ENCODE measurements around the gene GRN. TPM values are rescaled to one million over a fixed set of nuclear protein-coding genes. Genes with fewer than 3 reads are reported as not detected.

The GRN gene
- total RNA-seq, 1 experiment from 2014 or later, result 127 TPM

- Histone ChIP-seq H3K27me3 (ENCODE audit: insufficient read depth, low read length) (no peaks in the 10 kb centered on the region), H3K23me2 (ENCODE audit: insufficient read length, low read depth, low read length, poor library complexity, severe bottlenecking) (peaks cover 5% of the 10 kb centered on the region), H4K20me1 (ENCODE audit: control insufficient read depth, insufficient read depth, insufficient read length) (no peaks in the 10 kb centered on the region), H3K9ac (ENCODE audit: extremely low read depth, insufficient read length, low read length) (no peak overlapping the region), H2BK20ac (ENCODE audit: low read depth, low read length, poor library complexity, severe bottlenecking) (no peak overlapping the region), H4K5ac (ENCODE audit: insufficient read length, low read depth, low read length) (no peak overlapping the region), H3K9me3 (ENCODE audit: control insufficient read depth, low read depth, low read length) (no peaks in the 10 kb centered on the region), H2AK5ac (ENCODE audit: insufficient read length, low read length) (no peak overlapping the region), H4K8ac (replicated peaks; ENCODE audit: insufficient read length, low read depth, low read length) (no peak overlapping the region), H3K79me2 (ENCODE audit: insufficient read depth, low read length) (no peaks in the 10 kb centered on the region), H3K79me1 (ENCODE audit: insufficient read depth, low read depth, low read length, poor library complexity, severe bottlenecking) (no peaks in the 10 kb centered on the region), H3K4me2 (ENCODE audit: insufficient read depth, insufficient read length, low read length) (no peak overlapping the region), H3K23ac (ENCODE audit: insufficient read length, low read depth, low read length) (no peak overlapping the region), H4K91ac (ENCODE audit: insufficient read length, low read depth, low read length) (no peak overlapping the region), H3K4me1 (ENCODE audit: insufficient read depth, low read length) (peaks cover 6% of the 10 kb centered on the region; the same call in 1 of the 2 replicates), H2BK5ac (ENCODE audit: insufficient read length, low read length) (no peak overlapping the region), H3K27ac (ENCODE audit: insufficient read length, low read depth, low read length) (no peak overlapping the region), H3T11ph (ENCODE audit: low read length) (no peak overlapping the region), H3K14ac (ENCODE audit: insufficient read depth, low read length) (no peak overlapping the region), H2BK120ac (ENCODE audit: low read depth, low read length, poor library complexity, severe bottlenecking) (no peak overlapping the region), H3K18ac (ENCODE audit: insufficient read length, low read depth, low read length) (no peak overlapping the region), H3K56ac (ENCODE audit: insufficient read length, low read depth, low read length) (no peak overlapping the region), H3K4ac (ENCODE audit: low read depth, low read length) (no peak overlapping the region), H2BK15ac (ENCODE audit: low read depth, low read length) (no peak overlapping the region), H2BK12ac (ENCODE audit: insufficient read length, low read depth, low read length) (no peak overlapping the region), H2AFZ (ENCODE audit: low read length) (no peak overlapping the region)
- no peak overlapping the region for H3K27ac Mint-ChIP-seq
- H3K9me3 Mint-ChIP-seq, result no peaks in the 10 kb centered on the region; a peak in 1 of 5 replicates
- no CpG with 5 or more reads among the region's 11 CpGs for WGBS (ENCODE audit: extremely low coverage, insufficient read length, low lambda C conversion rate)
- peaks cover 12 to 29% of the 10 kb centered on the region in 2 experiments for H3K4me1 Mint-ChIP-seq
- H3K4me3 Mint-ChIP-seq, result no peak overlapping the region
- peaks cover 5% of the 10 kb centered on the region; the same call in 1 of the 2 replicates for H3K27me3 Mint-ChIP-seq (ENCODE audit: low read depth)
- no peak for DNase-seq
- H3K36me3 Mint-ChIP-seq (ENCODE audit: insufficient read depth in 1 of 3, low read depth in 3 of 3), result peaks cover 3 to 28% (median 11%) of the 10 kb centered on the region in 3 experiments; a peak in 6 of 7 replicates
- no peak for TF ChIP-seq CTCF (conservative IDR thresholded peaks at IDR 0.05)
These were observed 11.1 kb downstream of the GRN start for GRCh38 chr17:44356241-44356640.

Measured in H9 (cell line).